H1 (cell line): ENCODE data around the gene CIB2.

Experiments
- BCL11A ChIP-seq, 2 experiments: IDR thresholded peaks; one replicate each; pipeline ENCODE4 v1.6.1; 2011; ENCODE audit warnings: low read depth in 2 of 2, low read length in 2 of 2, mild to moderate bottlenecking in 2 of 2
- CBX8 ChIP-seq: fragments of 300-800, 300-1000 bp; sonication (generic); IDR thresholded peaks from 2 replicates; pipeline ENCODE4 v1.7.1; 2016; ENCODE audit warnings: low read depth, low read length, borderline replicate concordance
- CTCF ChIP-seq, 3 experiments: IDR thresholded peaks; 1 replicate in 2 of 3; 2 replicates in 1 of 3; pipeline versions ENCODE4 v1.5.1 to v1.6.1; 2011; ENCODE audit warnings: low read length in 3 of 3, mild to moderate bottlenecking in 3 of 3, inconsistent platforms in 2 of 3, low read depth in 1 of 3, moderate library complexity in 1 of 3; ENCODE audit not compliant: insufficient read depth in 1 of 3; ENCODE audit errors: control extremely low read depth in 1 of 3
- EGR1 ChIP-seq: IDR thresholded peaks from 2 replicates; pipeline ENCODE4 v1.6.1; 2011; ENCODE audit warnings: low read depth, low read length, borderline replicate concordance
- EP300 ChIP-seq, 2 experiments: IDR thresholded peaks; 1 replicate in 1 of 2; 2 replicates in 1 of 2; pipeline ENCODE4 v1.6.1; 2011 to 2012; ENCODE audit warnings: low read depth in 2 of 2, low read length in 2 of 2, mild to moderate bottlenecking in 2 of 2, borderline replicate concordance in 1 of 2, inconsistent platforms in 1 of 2, moderate library complexity in 1 of 2
- HDAC2 ChIP-seq, 2 experiments: fragments of 300-600 bp in 1 of 2; sonication (generic) in 1 of 2; IDR thresholded peaks; 2 replicates each; pipeline ENCODE4 v1.6.1; 2011 to 2012; ENCODE audit warnings: low read depth in 2 of 2, low read length in 2 of 2, mild to moderate bottlenecking in 2 of 2, moderate library complexity in 2 of 2, borderline replicate concordance in 1 of 2, inconsistent platforms in 1 of 2
- JUND ChIP-seq: IDR thresholded peaks from 2 replicates; pipeline ENCODE4 v1.6.1; 2011; ENCODE audit warnings: mild to moderate bottlenecking, improper control_type of control experiment, low read length
- MAX ChIP-seq: IDR thresholded peaks from 2 replicates; pipeline ENCODE4 v1.6.1; 2012; ENCODE audit warnings: inconsistent platforms
- POLR2A ChIP-seq, 2 experiments: IDR thresholded peaks; 1 replicate in 1 of 2; 2 replicates in 1 of 2; pipeline ENCODE4 v1.6.1; 2011; ENCODE audit warnings: low read depth in 2 of 2, low read length in 2 of 2, mild to moderate bottlenecking in 2 of 2; ENCODE audit errors: control extremely low read depth in 1 of 2
- RAD21 ChIP-seq, 2 experiments: IDR thresholded peaks in 1 of 2; conservative IDR thresholded peaks in 1 of 2; 2 replicates each; pipeline ENCODE4 v1.6.1; 2011; ENCODE audit warnings: low read depth in 2 of 2, low read length in 2 of 2, improper control_type of control experiment in 1 of 2, inconsistent platforms in 1 of 2, mild to moderate bottlenecking in 1 of 2, moderate library complexity in 1 of 2
- RFX5 ChIP-seq: IDR thresholded peaks from 2 replicates; pipeline ENCODE4 v1.6.1; 2011; ENCODE audit warnings: low read depth, low read length, improper control_type of control experiment, borderline replicate concordance
- TEAD4 ChIP-seq: IDR thresholded peaks from 2 replicates; pipeline ENCODE4 v1.6.1; 2012; ENCODE audit warnings: low read depth, low read length, inconsistent platforms, mixed read lengths
- USF2 ChIP-seq: IDR thresholded peaks from 2 replicates; pipeline ENCODE4 v1.6.1; 2011; ENCODE audit warnings: low read length, improper control_type of control experiment
- YY1 ChIP-seq: IDR thresholded peaks from 2 replicates; pipeline ENCODE4 v1.6.1; 2011; ENCODE audit warnings: low read depth, mild to moderate bottlenecking, low read length

DNA sequence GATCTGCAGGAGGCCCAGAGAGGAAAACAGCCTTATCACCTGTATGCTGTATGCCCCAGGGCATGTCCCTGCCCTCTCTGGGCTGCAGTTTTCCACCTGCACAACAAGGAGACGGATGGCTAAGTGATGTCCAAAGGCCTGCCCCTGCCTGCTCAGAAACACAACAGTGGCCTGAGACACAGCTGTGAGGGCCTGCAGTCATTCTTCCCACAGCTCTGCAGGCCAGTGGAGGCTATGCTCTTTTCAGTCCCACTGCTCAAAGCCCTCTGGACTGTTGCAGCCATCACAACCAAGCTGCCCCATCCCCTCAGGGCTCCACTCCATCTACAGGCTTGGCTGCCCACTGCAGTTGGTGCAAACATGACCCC is 48.5 kb downstream of the CIB2 start:
- TF ChIP-seq YY1 (no peak), TEAD4 (no peak), POLR2A (IDR thresholded peaks at IDR 0.05; ENCODE audit: control extremely low read depth in 1 of 2, low read depth in 2 of 2, low read length in 2 of 2) (no peak), USF2 (no peak), EGR1 (no peak), CTCF (IDR thresholded peaks at IDR 0.05; ENCODE audit: control extremely low read depth in 1 of 3, insufficient read depth in 1 of 3, low read depth in 1 of 3, low read length in 3 of 3) (no peak), EP300 (IDR thresholded peaks at IDR 0.05; ENCODE audit: borderline replicate concordance in 1 of 2, low read depth in 2 of 2, low read length in 2 of 2) (no peak), RAD21 (IDR thresholded peaks at IDR 0.05 in 1 of 2, conservative IDR thresholded peaks at IDR 0.05 in 1 of 2; ENCODE audit: low read depth in 2 of 2, low read length in 2 of 2) (no peak), HDAC2 (IDR thresholded peaks at IDR 0.05; ENCODE audit: borderline replicate concordance in 1 of 2, low read depth in 2 of 2, low read length in 2 of 2) (no peak), JUND (no peak), MAX (no peak), BCL11A (IDR thresholded peaks at IDR 0.05; ENCODE audit: low read depth in 2 of 2, low read length in 2 of 2) (no peak), RFX5 (no peak), CBX8 (no peak)
